Immature natural killer cell (primary cell): ENCODE results near the gene MAP10. TPM values are rescaled to one million over a fixed set of nuclear protein-coding genes. Genes with fewer than 3 reads are reported as not detected.
A peak's percentile ranks its signal among the peaks of the same experiment; 100 is the strongest.
"Not testable (repeated sequence)": the region's sequence is repeated elsewhere in the genome, so short reads cannot be mapped to it uniquely, and the experiment has no call there.

Source experiments
- DNase-seq, 3 donors: peaks; one replicate each; pipeline ENCODE4 v3.0.0; 2022; ENCODE audit warnings: mixed read lengths in 1 of 3
- H3K27ac Mint-ChIP-seq, 6 donors: one replicate each; pipeline ENCODE4 v1.8.0; 2020; ENCODE audit warnings: mixed read lengths in 6 of 6, mild to moderate bottlenecking in 5 of 6, inconsistent platforms in 4 of 6, moderate library complexity in 3 of 6
- H3K27me3 Mint-ChIP-seq, 3 donors: one replicate each; pipeline ENCODE4 v1.8.0; 2020 to 2021; ENCODE audit warnings: low read depth in 3 of 3, mild to moderate bottlenecking in 3 of 3, mixed read lengths in 3 of 3, moderate library complexity in 3 of 3, inconsistent platforms in 1 of 3
- H3K36me3 Mint-ChIP-seq, 3 donors: one replicate each; pipeline ENCODE4 v1.8.0; 2020; ENCODE audit warnings: mixed read lengths in 3 of 3, inconsistent platforms in 2 of 3, mild to moderate bottlenecking in 2 of 3
- H3K4me1 Mint-ChIP-seq, 2 donors: one replicate each; pipeline ENCODE4 v1.8.0; 2020; ENCODE audit warnings: inconsistent platforms in 2 of 2, mild to moderate bottlenecking in 2 of 2, mixed read lengths in 2 of 2, moderate library complexity in 1 of 2
- H3K4me3 Mint-ChIP-seq, 5 donors: one replicate each; pipeline ENCODE4 v1.8.0; 2020; ENCODE audit warnings: mild to moderate bottlenecking in 5 of 5, mixed read lengths in 5 of 5, inconsistent platforms in 3 of 5, moderate library complexity in 3 of 5
- H3K9me3 Mint-ChIP-seq, 6 donors: one replicate each; pipeline ENCODE4 v1.8.0; 2020; ENCODE audit warnings: mild to moderate bottlenecking in 6 of 6, mixed read lengths in 6 of 6, inconsistent platforms in 4 of 6, moderate library complexity in 3 of 6
- polyA plus RNA-seq, 3 donors: library from polyadenylated mRNA; unstranded; fragments of 300-500 nt; fragmentation: Illumina TruSeq; gene quantifications; one replicate each; pipeline ENCODE4 v1.2.3, GENCODE V29; 2021

MAP10 gene
- polyA plus RNA-seq, 3 donors from 2014 or later, result 0.55 to 1.7 (median 0.81) TPM

- H3K27ac Mint-ChIP-seq, result no peak overlapping the region
- no peaks in the 10 kb centered on the region for H3K36me3 Mint-ChIP-seq
- H3K9me3 Mint-ChIP-seq, result no peaks in the 10 kb centered on the region
- peaks cover 0 to 4% (median 0%) of the 10 kb centered on the region in 3 donors for H3K27me3 Mint-ChIP-seq
- H3K4me1 Mint-ChIP-seq, result peaks cover 17 to 19% of the 10 kb centered on the region in 2 donors
- DNase-seq, result no peak
- no peak overlapping the region for H3K4me3 Mint-ChIP-seq
Observed at GRCh38 chr1:232784794-232785193, 20.4 kb upstream of the MAP10 start.

- H3K27ac Mint-ChIP-seq, H3K36me3 Mint-ChIP-seq, H3K9me3 Mint-ChIP-seq, H3K27me3 Mint-ChIP-seq, H3K4me3 Mint-ChIP-seq, DNase-seq: not testable (repeated sequence)
- peaks cover 17 to 19% of the 10 kb centered on the region in 2 donors for H3K4me1 Mint-ChIP-seq
Observed at GRCh38 chr1:232785630-232786029, 19.6 kb upstream of the MAP10 start.

DNA sequence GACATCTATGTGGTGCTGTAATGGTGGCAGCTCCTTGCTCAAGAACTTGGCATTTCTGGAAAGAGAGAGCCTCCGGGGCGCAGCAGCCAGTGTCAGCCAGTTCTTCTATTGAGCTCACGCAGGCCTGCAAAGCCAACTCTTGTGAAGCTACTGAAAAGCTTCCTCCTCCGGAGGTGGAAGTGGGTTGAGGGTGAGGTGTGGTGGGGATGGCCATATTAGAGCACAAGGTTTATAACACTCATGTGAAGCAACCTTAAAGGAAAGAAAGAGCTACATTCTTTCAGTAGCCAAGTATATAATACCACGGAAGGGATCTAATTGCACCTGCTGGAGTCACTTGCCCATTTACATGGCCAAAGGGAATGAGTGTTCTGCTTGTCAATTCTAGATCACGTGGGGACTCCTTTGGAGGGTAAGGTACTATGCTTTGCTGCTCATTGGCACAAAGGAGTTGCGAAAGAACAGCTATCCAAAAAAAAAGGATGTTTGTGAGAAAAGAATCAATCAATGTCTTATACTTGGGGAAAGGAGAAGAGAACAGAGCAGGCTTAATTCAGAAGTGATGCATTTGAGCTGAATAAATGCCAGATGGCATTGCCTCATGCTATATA lies 18.3 kb upstream of the MAP10 start:
- peak overlapping the region; percentile 4 to 59 (median 15) for H3K4me3 Mint-ChIP-seq
- peaks cover 0 to 4% (median 0%) of the 10 kb centered on the region in 3 donors for H3K27me3 Mint-ChIP-seq
- no peaks in the 10 kb centered on the region for H3K9me3 Mint-ChIP-seq
- peak; percentile 26 to 39 (median 33) for DNase-seq
- H3K36me3 Mint-ChIP-seq, result no peaks in the 10 kb centered on the region
- peaks cover 17 to 19% of the 10 kb centered on the region in 2 donors for H3K4me1 Mint-ChIP-seq
- peak overlapping the region in 3 of 6 donors; percentile 11 to 85 (median 60) for H3K27ac Mint-ChIP-seq

- Mint-ChIP-seq H3K36me3 (peaks cover 0 to 5% (median 0%) of the 10 kb centered on the region in 3 donors), H3K27me3 (peaks cover 0 to 4% (median 0%) of the 10 kb centered on the region in 3 donors), H3K27ac (no peak overlapping the region), H3K4me1 (peaks cover 19 to 20% of the 10 kb centered on the region in 2 donors), H3K9me3 (no peaks in the 10 kb centered on the region), H3K4me3 (no peak overlapping the region)
- no peak for DNase-seq
Observed at GRCh38 chr1:232788235-232788872, 16.9 kb upstream of the MAP10 start.

GRCh38 chr1:232789651-232790050 lies 15.6 kb upstream of the MAP10 start:
- DNase-seq, result no peak
- Mint-ChIP-seq H3K36me3 (peaks cover 0 to 5% (median 0%) of the 10 kb centered on the region in 3 donors), H3K27ac (no peak overlapping the region), H3K9me3 (no peaks in the 10 kb centered on the region), H3K4me3 (no peak overlapping the region), H3K27me3 (peaks cover 0 to 4% (median 0%) of the 10 kb centered on the region in 3 donors), H3K4me1 (peaks cover 26% of the 10 kb centered on the region in 2 donors)

GRCh38 chr1:232792949-232793348 lies 12.3 kb upstream of the MAP10 start:
- DNase-seq, result no peak
- no peak overlapping the region for H3K27ac Mint-ChIP-seq
- no peak overlapping the region for H3K4me3 Mint-ChIP-seq
- H3K27me3 Mint-ChIP-seq, result no peaks in the 10 kb centered on the region
- H3K4me1 Mint-ChIP-seq, result peaks cover 8 to 9% of the 10 kb centered on the region in 2 donors
- H3K9me3 Mint-ChIP-seq, result no peaks in the 10 kb centered on the region
- peaks cover 0 to 5% (median 0%) of the 10 kb centered on the region in 3 donors for H3K36me3 Mint-ChIP-seq

- DNase-seq, result no peak
- Mint-ChIP-seq H3K36me3 (peaks cover 0 to 5% (median 0%) of the 10 kb centered on the region in 3 donors), H3K27me3 (no peaks in the 10 kb centered on the region), H3K27ac (peak overlapping the region in 1 of 6 donors; percentile 9), H3K9me3 (no peaks in the 10 kb centered on the region), H3K4me3 (no peak overlapping the region), H3K4me1 (peaks cover 7 to 9% of the 10 kb centered on the region in 2 donors)
Observed at GRCh38 chr1:232793944-232794343, 11.3 kb upstream of the MAP10 start.

- no peak overlapping the region for H3K4me3 Mint-ChIP-seq
- H3K36me3 Mint-ChIP-seq, result peaks cover 0 to 5% (median 0%) of the 10 kb centered on the region in 3 donors
- peaks cover 7 to 9% of the 10 kb centered on the region in 2 donors for H3K4me1 Mint-ChIP-seq
- H3K27ac Mint-ChIP-seq, result no peak overlapping the region
- no peaks in the 10 kb centered on the region for H3K27me3 Mint-ChIP-seq
- no peak for DNase-seq
- no peaks in the 10 kb centered on the region for H3K9me3 Mint-ChIP-seq
Observed at GRCh38 chr1:232795497-232796053, 9.6 kb upstream of the MAP10 start.

GRCh38 chr1:232797856-232798510 lies 7.2 kb upstream of the MAP10 start:
- peaks cover 0 to 4% (median 0%) of the 10 kb centered on the region in 3 donors for H3K27me3 Mint-ChIP-seq
- no peaks in the 10 kb centered on the region for H3K9me3 Mint-ChIP-seq
- no peak overlapping the region for H3K27ac Mint-ChIP-seq
- peaks cover 0 to 1% (median 0%) of the 10 kb centered on the region in 3 donors for H3K36me3 Mint-ChIP-seq
- H3K4me1 Mint-ChIP-seq, result peaks cover 7% of the 10 kb centered on the region in 2 donors
- no peak overlapping the region for H3K4me3 Mint-ChIP-seq
- DNase-seq, result no peak

DNA sequence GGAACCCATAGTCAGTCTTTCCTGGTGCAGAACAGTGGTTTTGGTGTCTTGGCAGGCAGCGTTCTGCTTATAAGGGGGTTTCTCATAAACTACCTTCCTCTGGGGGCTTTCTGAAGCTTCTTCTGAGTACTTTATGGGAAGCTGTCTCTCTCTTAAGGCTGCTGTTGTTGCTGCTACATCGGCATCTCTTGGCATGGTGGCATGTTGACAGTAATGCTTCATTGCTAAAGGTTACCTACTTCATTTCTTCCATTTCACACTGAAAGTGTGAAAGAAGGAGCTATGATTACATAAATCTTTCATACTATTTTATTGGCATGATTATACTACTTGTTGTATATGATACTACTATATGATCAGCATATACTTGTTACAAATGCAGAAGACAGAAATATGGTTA lies 6.3 kb upstream of the MAP10 start:
- Mint-ChIP-seq H3K27ac (no peak overlapping the region), H3K4me3 (no peak overlapping the region), H3K36me3 (peaks cover 0 to under 1% (median 0%) of the 10 kb centered on the region in 3 donors), H3K4me1 (peaks cover 1 to 2% of the 10 kb centered on the region in 2 donors), H3K9me3 (no peaks in the 10 kb centered on the region), H3K27me3 (peaks cover 0 to 4% (median 0%) of the 10 kb centered on the region in 3 donors)
- DNase-seq, result no peak

GRCh38 chr1:232806186-232806510 lies 932 bp downstream of the MAP10 start:
- Mint-ChIP-seq H3K4me1 (peaks cover 21 to 33% of the 10 kb centered on the region in 2 donors), H3K27ac (peak overlapping the region in 4 of 6 donors; percentile 17 to 80 (median 60)), H3K9me3 (peaks cover 8 to 27% (median 13%) of the 10 kb centered on the region in 6 donors), H3K4me3 (peak overlapping the region; percentile 84 to 95 (median 88)), H3K27me3 (peaks cover 0 to 4% (median 2%) of the 10 kb centered on the region in 3 donors), H3K36me3 (peaks cover 0 to 5% (median 3%) of the 10 kb centered on the region in 3 donors)
- DNase-seq, result no peak

GRCh38 chr1:232810856-232811255 lies 5.6 kb downstream of the MAP10 start:
- DNase-seq, result no peak
- Mint-ChIP-seq H3K4me1 (peaks cover 8 to 18% of the 10 kb centered on the region in 2 donors), H3K27me3 (peaks cover 0 to 2% (median 0%) of the 10 kb centered on the region in 3 donors), H3K27ac (no peak overlapping the region), H3K9me3 (peaks cover 13 to 45% (median 19%) of the 10 kb centered on the region in 6 donors), H3K36me3 (peaks cover 0 to 3% (median 0%) of the 10 kb centered on the region in 3 donors), H3K4me3 (no peak overlapping the region)

DNA sequence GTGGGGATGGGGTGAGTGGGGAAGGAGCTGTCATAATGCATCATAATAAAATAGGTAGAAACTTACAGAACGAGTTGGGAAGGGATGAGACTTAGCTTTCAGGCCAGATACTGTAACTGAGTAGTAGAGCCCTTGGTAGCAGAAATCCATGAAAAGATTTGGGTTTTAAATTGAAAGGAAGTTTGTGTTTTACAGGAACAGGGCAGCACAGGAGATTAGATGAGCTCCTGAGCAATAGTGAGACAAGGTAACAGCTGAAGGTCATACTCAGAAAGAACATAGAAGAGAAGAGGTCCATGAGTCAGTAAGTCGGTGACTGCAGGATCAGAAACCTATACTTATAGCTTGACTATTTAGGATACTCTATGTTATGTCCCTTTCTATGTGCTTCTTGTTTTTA lies 7.3 kb downstream of the MAP10 start:
- no peak for DNase-seq
- peaks cover 8 to 34% (median 12%) of the 10 kb centered on the region in 6 donors for H3K9me3 Mint-ChIP-seq
- peaks cover 0 to 2% of the 10 kb centered on the region in 2 donors for H3K4me1 Mint-ChIP-seq
- H3K27ac Mint-ChIP-seq, result no peak overlapping the region
- no peak overlapping the region for H3K4me3 Mint-ChIP-seq
- H3K36me3 Mint-ChIP-seq, result peaks cover 0 to 2% (median 0%) of the 10 kb centered on the region in 3 donors
- peaks cover 0 to 2% (median 0%) of the 10 kb centered on the region in 3 donors for H3K27me3 Mint-ChIP-seq

DNA sequence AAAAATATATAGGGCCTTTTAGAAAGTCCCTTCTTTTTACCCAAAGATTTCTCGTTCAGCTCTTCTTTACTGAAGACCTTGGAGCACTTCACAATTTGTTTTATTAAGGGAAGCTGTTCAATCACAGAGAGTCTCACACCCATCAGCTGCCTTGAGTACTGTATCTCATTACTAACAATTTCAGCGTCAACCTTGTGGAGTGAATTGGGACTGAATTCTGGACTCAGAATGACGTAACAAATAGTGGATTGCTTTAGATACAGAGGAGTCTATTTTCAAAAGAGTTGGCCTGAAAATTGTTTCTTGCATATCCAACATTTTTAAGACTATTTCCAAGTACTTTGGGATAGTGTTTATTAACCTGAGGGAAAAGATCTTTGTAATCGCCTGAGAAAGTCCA lies 7.9 kb downstream of the MAP10 start:
- no peaks in the 10 kb centered on the region for H3K4me1 Mint-ChIP-seq
- H3K4me3 Mint-ChIP-seq, result no peak overlapping the region
- peaks cover 0 to 2% (median 0%) of the 10 kb centered on the region in 3 donors for H3K27me3 Mint-ChIP-seq
- peaks cover 5 to 30% (median 10%) of the 10 kb centered on the region in 6 donors for H3K9me3 Mint-ChIP-seq
- H3K27ac Mint-ChIP-seq, result no peak overlapping the region
- no peak for DNase-seq
- H3K36me3 Mint-ChIP-seq, result no peaks in the 10 kb centered on the region
